Measurements from ENCODE around the gene SLC66A1. TPM values are rescaled to one million over a fixed set of nuclear protein-coding genes. Genes with fewer than 3 reads are reported as not detected.

The SLC66A1 gene
- total RNA-seq, 2 experiments from 2014 or later: 6.5 to 6.8 TPM

GRCh38 chr1:19377812-19378718, 65.9 kb downstream of the SLC66A1 start:
- no peak overlapping the region for H3K4me3 Mint-ChIP-seq
- no peak overlapping the region for H3K27ac Mint-ChIP-seq
- H3K36me3 Mint-ChIP-seq: peaks cover 27% of the 10 kb centered on the region
- no peaks in the 10 kb centered on the region for H3K9me3 Mint-ChIP-seq
- H3K4me1 Mint-ChIP-seq: peaks cover 27% of the 10 kb centered on the region
- DNase-seq: no peak
- no peaks in the 10 kb centered on the region for H3K27me3 Mint-ChIP-seq

Other genes starting within 250 kb of the SLC66A1 start
- gene UBR4, start 102.1 kb upstream of the SLC66A1 start, total RNA-seq: 100 to 1,000 TPM; 109 to 110 TPM
- gene EMC1, start 60.8 kb upstream of the SLC66A1 start, total RNA-seq: 10 to 100 TPM; 49.9 to 53.8 TPM
- gene MRTO4, start 60.5 kb upstream of the SLC66A1 start, total RNA-seq: 100 to 1,000 TPM; 137 to 149 TPM
- gene AKR7A3, start 23.6 kb upstream of the SLC66A1 start, total RNA-seq: under 1 TPM; 0.37 to 0.52 TPM
- 10 to 100 TPM; 37.4 to 43.0 TPM for gene AKR7A2, start 182 bp upstream of the SLC66A1 start, total RNA-seq
- gene CAPZB, start 173.2 kb downstream of the SLC66A1 start, total RNA-seq: 100 to 1,000 TPM; 324 to 332 TPM